ENCODE results near the gene MAD1L1. TPM values are rescaled to one million over a fixed set of nuclear protein-coding genes. Genes with fewer than 3 reads are reported as not detected.

The MAD1L1 gene
- total RNA-seq, 1 experiment from 2014 or later = 163 TPM

GRCh38 chr7:1787241-1787640 lies 445.5 kb downstream of the MAD1L1 start:
- in situ Hi-C loops (cut with HindIII; ENCODE audit: low sequenced_read_pairs) = no loop called here
- no peak for DNase-seq (ENCODE audit: low spot score)

- no peak for DNase-seq (ENCODE audit: low spot score)
- in situ Hi-C loops (cut with HindIII; ENCODE audit: low sequenced_read_pairs) = no loop called here
Observed at GRCh38 chr7:1785839-1786238, 446.9 kb downstream of the MAD1L1 start.

DNA sequence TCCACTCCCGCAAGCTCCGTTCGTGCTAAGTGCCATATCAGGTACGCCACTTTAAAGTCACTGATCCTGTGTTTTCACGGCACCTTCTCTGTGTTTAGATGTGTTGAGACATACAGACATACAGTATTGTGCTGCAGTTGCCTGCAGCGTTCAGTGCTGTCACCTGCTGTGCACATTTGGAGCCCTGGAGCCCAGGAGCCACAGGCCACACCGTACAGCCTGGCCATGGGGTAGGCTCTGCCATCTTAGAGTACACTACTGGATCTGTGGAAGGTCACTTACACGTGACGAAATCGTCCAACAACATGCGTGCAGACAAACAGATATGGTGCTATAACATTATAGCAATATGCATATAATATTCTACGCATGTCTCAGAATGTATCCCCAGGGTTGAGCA lies 451.4 kb downstream of the MAD1L1 start:
- no peak for DNase-seq (ENCODE audit: low spot score)
- in situ Hi-C loops (cut with HindIII; ENCODE audit: low sequenced_read_pairs) = no loop called here

DNA sequence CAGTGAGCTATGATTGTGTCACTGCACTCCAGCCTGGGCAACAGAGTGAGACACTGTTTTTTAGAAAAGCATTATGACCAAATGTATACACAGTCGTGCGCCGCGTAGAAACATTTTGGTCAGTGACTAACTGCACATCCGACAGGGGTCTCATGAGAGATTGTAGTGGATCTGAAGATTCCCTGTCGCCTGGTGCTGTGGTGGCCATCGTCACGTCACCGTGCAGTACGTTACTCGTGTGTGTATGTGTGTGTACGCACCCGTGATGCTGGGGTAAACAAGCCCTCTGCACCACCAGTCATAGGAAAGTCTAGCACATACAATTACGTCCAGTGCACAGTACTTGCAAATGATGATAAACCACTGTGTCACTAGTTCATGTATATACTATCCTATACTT lies 453.3 kb downstream of the MAD1L1 start:
- DNase-seq (ENCODE audit: low spot score) = no peak
- in situ Hi-C loops (cut with HindIII; ENCODE audit: low sequenced_read_pairs) = loop anchor here (10.0 kb wide), 2 partner anchors 85 to 155 kb away; no protein-coding TSS in a partner anchor

GRCh38 chr7:1777122-1777521 lies 455.6 kb downstream of the MAD1L1 start:
- in situ Hi-C loops (cut with HindIII; ENCODE audit: low sequenced_read_pairs) = loop anchor here (10.0 kb wide), 2 partner anchors 88 to 152 kb away; no protein-coding TSS in a partner anchor
- DNase-seq (ENCODE audit: low spot score) = no peak

GRCh38 chr7:1775389-1775788 lies 457.4 kb downstream of the MAD1L1 start:
- in situ Hi-C loops (cut with HindIII; ENCODE audit: low sequenced_read_pairs) = loop anchor here (10.0 kb wide), 2 partner anchors 89 to 151 kb away; no protein-coding TSS in a partner anchor
- DNase-seq (ENCODE audit: low spot score) = no peak

DNA sequence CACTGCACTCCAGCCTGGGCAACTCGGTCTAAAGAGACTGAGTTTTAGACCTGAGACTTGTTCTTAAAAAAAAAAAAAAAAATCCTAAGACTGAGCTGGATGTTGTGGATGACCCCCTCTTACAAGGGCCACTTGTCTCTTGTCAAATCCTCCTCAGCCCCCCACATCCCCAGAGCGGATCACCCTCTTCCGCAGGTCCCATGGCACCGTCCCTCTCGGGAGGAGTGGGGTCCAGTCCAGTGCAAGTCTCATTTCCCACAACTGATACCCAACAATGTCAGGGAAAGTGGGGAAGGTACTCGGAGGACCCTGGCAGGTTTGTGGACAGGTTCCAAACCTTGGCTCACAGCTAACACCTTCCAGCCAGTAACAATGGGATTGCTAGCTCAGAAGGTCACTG lies 462.4 kb downstream of the MAD1L1 start:
- in situ Hi-C loops (cut with HindIII; ENCODE audit: low sequenced_read_pairs) = loop anchor here (10.0 kb wide), 2 partner anchors 94 to 146 kb away; no protein-coding TSS in a partner anchor
- no peak for DNase-seq (ENCODE audit: low spot score)

GRCh38 chr7:1769286-1770200 lies 463.2 kb downstream of the MAD1L1 start:
- in situ Hi-C loops (cut with HindIII; ENCODE audit: low sequenced_read_pairs) = loop anchor here (10.0 kb wide), 2 partner anchors 95 to 145 kb away; no protein-coding TSS in a partner anchor
- no peak for DNase-seq (ENCODE audit: low spot score)

- no peak for DNase-seq (ENCODE audit: low spot score)
Observed at GRCh38 chr7:1768832-1769231, 463.9 kb downstream of the MAD1L1 start.

GRCh38 chr7:1767524-1767923 lies 465.2 kb downstream of the MAD1L1 start:
- no peak for DNase-seq (ENCODE audit: low spot score)

More at GRCh38 chr7:1768832-1769231, 463.9 kb downstream of the MAD1L1 start:
- in situ Hi-C loops (cut with HindIII; ENCODE audit: low sequenced_read_pairs) = no loop called here

More at GRCh38 chr7:1767524-1767923, 465.2 kb downstream of the MAD1L1 start:
- in situ Hi-C loops (cut with HindIII; ENCODE audit: low sequenced_read_pairs) = no loop called here

Other genes with a start within 250 kb of the MAD1L1 start
- 57.5 and 57.8 TPM in 2 replicates for gene MRM2, start 9.3 kb upstream of the MAD1L1 start, total RNA-seq (2014; rRNA removed; shearing (Covaris generic))
- gene NUDT1, start 9.3 kb upstream of the MAD1L1 start, total RNA-seq (2014; rRNA removed; shearing (Covaris generic)) = 31.4 and 37.8 TPM in 2 replicates
- 52.9 and 74.2 TPM in 2 replicates for gene SNX8, start 81.5 kb upstream of the MAD1L1 start, total RNA-seq (2014; rRNA removed; shearing (Covaris generic))
- 217 and 294 TPM in 2 replicates for gene EIF3B, start 121.9 kb upstream of the MAD1L1 start, total RNA-seq (2014; rRNA removed; shearing (Covaris generic))
- 13.5 and 20.7 TPM in 2 replicates for gene CHST12, start 170.7 kb upstream of the MAD1L1 start, total RNA-seq (2014; rRNA removed; shearing (Covaris generic))
- gene GRIFIN, start 243.5 kb upstream of the MAD1L1 start, total RNA-seq (2014; rRNA removed; shearing (Covaris generic)) = not detected in 2 replicates

All from G401 (cell line).